NCI-H69 (cell line): ENCODE results near the gene DUS2.
A peak's percentile ranks its signal among the peaks of the same experiment; 100 is the strongest.
"Not testable (repeated sequence)": the region's sequence is repeated elsewhere in the genome, so short reads cannot be mapped to it uniquely, and the experiment has no call there.

Experiments used
- DNase-seq: peaks from one replicate; lab custom pipeline; 2025; lab: John Stamatoyannopoulos, UW

Gene DUS2

GRCh38 chr16:68091380-68092261 is 68.5 kb downstream of the DUS2 start:
- DNase-seq: peak; percentile 91

GRCh38 chr16:68092275-68092674 is 69.2 kb downstream of the DUS2 start:
- not testable (repeated sequence) for DNase-seq

DNA sequence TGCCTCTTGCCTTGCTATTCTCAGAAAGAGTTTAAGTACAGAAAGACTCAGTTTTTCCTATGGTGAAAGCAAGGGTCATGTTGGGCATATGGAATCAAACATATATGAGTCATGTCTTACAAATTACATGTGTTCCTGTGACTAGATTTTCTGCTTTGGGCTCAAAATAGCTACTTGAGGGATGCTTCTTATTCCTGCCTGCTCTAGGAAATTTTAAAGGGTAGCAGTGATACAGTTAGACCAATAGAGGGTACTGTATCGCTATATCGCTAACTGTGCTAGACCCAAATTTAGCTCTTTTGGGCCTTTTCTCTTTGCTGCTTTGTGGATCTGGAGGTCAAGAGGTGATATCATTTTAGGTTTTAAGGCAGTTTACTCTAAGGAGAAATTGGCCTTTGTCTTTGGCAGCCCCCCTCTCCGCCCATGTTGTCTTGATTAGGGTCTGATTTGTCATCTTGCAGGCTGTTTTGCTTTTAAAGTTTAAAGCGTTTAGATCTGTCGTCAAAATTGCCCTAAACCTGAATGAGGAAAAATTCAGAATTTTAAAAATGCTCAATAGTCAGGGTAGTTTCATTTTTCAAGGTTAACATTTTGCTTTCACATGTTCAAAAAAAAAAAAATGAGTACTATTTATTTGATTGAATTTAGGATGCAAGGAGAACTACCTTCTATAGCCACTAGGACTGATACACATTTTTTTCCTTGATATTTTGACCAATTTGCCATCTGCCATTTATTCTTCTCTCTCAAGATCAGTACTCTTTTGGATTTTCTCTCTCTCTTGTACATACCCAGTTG is 70.9 kb downstream of the DUS2 start:
- DNase-seq: peak; percentile 11

DNA sequence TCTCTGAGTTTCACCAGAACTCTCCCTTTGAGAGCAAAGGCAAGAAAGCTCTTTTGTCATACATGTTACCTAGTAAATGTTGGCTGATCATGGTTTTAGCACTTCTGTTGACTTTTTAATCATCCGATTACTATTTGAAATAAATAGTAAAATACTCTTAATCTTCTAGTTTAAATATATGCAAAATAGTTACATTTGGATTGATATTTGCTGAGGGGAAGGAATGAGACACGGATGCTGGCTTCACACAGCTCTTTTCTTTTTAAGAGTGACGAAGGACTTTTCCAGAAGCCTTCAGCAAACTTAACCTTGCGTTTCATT is 71.5 kb downstream of the DUS2 start:
- no peak for DNase-seq

GRCh38 chr16:68096491-68096890 is 73.4 kb downstream of the DUS2 start:
- no peak for DNase-seq

- no peak for DNase-seq
Measured at GRCh38 chr16:68097088-68097487, 74.0 kb downstream of the DUS2 start.

DNA sequence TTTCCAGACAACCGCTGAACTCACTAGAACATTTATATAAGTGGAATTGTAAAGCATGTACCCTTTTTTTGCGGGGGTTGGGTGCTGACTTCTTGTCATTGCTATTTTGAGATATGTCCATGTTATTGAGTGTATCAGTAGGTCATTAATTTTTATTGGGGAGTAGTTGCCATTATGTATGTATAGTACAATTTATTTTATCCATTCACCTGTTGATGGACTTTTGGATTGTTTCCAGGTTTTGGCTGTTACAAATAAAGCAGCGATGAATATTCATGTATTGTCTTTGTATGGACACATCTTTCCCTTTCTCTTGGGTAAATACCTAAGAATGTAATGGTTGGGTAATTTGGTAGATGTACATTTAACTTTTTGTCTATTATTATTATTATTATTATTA is 74.8 kb downstream of the DUS2 start:
- no peak for DNase-seq

GRCh38 chr16:68100488-68100887 is 77.4 kb downstream of the DUS2 start:
- no peak for DNase-seq

GRCh38 chr16:68105611-68106010 is 82.5 kb downstream of the DUS2 start:
- DNase-seq: no peak

DNA sequence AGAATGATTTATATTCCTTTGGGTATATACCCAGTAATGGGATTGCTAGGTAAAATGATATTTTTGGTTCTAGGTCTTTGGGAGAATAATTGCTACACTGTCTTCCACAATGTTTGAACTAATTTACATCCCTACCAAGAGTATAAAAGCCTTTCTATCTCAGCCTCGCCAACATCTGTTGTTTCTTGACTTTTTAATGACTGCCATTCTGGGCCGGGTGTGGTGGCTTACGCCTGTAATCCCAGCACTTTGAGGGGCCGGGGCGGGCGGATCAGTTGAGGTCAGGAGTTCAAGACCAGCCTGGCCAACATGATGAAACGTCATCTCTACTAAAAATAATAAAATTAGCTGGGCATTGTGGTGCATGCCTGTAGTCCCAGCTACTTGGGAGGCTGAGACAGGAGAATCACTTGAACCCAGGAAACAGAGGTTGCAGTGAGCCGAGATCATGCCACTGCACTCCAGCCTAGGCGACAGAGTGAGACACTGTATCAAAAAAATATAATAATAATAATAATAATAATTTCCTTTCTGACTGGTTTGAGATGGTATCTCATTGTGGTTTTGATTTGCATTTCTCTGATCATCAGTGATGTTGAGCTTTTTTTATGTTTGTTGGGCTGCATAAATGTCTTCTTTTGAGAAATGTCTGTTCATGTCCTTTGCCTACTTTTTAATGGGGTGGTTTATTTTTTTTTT is 84.3 kb downstream of the DUS2 start:
- peak; percentile 3 for DNase-seq

GRCh38 chr16:68109156-68109555 is 86.1 kb downstream of the DUS2 start:
- DNase-seq: not testable (repeated sequence)

DNA sequence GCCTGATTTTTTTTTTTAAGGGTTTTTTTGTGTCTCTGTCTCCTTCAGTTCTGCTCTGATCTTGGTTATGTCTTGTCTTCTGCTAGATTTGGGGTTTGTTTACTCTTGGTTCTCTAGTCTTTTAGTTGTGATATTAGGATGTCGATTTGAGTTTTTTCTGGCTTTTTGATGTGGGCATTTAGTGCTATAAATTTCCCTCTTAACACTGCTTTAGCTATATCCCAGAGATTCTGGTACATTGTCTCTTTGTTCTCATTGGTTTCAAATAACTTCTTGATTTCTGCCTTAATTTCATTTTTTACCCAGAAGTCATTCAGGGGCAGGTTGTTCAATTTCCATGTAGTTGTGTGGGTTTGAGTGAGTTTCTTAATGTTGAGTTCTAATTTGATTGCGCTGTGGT is 87.5 kb downstream of the DUS2 start:
- not testable (repeated sequence) for DNase-seq

GRCh38 chr16:68111379-68111778 is 88.3 kb downstream of the DUS2 start:
- no peak for DNase-seq

DNA sequence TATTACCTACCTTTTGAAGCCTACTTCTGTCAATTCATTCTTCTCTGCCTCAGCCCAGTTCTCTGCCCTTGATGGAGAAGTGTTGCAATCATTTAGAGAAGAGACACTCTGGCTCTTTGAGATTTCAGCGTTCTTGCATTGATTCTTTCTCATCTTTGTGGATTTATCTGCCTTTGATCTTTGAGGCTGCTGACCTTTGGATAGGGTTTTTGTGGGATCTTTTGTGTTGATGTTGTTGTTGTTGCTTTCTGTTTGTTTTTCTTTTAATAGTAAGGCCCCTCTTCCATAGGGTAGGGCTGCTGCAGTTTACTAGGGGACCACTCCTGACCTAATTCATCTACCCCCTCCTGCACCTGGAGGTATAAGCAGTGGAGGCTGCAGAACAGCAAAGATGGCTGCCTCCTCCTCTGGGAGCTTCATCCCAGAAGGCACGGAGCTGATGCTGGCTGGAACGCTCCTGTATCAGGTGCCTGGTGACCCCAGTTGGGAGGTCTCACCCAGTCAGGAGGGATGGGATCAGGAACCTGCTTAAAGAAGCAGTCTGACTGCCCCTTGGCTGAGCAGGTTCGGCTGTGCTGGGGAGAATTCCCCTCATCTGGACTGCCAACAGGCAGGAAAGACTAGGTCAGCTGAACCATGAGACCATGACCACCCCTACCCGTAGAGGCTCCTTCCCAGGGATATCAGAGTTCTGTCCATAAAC is 90.1 kb downstream of the DUS2 start:
- DNase-seq: no peak

DNA sequence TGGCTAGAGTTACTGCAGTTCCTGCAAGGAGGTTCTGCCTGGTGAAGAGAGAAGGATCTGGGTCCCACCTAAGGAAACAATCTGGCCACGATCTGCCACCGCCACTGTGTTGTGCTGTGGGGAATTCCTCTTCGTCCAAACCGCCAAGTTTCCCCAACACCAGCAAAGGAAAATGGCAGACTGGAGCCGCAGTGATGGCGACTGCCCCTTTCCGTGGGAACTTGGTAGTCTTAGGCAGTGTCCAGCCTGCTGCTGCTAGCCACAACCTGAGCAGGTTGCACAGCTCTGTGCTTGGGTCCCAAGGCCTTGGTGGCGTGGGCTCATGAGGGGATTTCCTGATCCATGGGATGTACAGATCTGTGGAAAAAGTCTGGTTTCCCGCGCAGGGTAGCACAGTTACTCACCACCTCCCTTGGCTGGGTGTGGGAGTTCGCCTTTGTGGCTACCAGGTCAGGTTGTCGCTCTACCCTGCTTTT is 90.7 kb downstream of the DUS2 start:
- DNase-seq: no peak

DNA sequence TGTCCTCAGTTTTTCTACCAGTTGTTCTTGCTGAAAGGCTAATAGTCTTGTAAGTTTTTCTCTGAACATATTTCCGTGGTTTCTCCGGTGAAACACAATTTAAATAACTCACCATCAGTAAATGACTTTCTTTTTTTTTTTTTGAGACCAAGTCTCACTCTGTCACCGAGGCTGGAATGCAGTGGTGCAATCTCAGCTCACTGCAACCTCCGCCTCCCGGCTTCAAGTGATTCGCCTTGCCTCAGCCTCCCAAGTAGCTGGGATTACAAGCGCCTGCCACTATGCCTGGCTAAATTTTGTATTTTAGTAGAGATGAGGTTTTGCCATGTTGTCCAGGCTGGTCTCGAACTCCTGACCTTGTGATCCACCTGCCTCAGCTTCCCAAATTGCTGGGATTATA is 91.9 kb downstream of the DUS2 start:
- DNase-seq: not testable (repeated sequence)

GRCh38 chr16:68115851-68116250 is 92.8 kb downstream of the DUS2 start:
- DNase-seq: no peak

- DNase-seq: peak; percentile 9
Measured at GRCh38 chr16:68116256-68116867, 93.3 kb downstream of the DUS2 start.

DNA sequence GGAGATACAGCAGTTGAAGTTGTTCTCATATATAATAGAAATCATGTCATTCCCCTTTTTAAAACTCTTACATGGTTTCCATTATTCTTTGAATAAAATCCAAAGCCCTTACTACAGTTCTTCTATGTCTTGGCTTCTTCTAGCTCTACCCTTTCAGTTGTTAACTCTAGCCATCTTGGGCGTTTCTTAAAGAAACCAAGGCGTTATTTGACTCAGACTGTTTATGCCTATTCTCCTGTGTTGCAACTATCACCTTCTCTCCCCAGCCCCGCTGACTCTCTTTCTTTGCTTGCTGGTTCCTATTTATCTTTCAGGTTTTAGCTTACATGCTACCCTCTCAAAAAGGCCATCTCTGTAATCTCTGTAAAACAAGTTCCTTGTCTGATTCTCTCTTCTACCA is 94.8 kb downstream of the DUS2 start:
- DNase-seq: no peak

- not testable (repeated sequence) for DNase-seq
Measured at GRCh38 chr16:68118954-68119353, 95.9 kb downstream of the DUS2 start.

DNA sequence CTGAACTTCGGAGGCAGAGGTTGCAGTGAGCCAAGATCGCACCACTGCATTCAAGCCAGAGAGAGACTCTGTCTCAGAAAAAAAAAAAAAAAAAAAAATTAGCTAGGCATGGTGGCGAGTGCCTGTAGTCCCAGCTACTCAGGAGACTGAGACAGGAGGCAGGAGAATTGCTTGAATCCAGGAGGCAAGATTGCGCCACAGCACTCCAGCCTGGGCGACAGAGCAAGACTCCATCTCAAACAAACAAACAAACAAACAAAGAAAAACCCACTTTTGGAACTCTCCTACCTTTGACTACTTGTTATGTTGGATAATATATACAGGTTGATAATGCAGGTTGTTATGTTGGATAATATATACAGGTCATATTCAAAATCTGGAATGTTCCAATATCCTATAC is 97.4 kb downstream of the DUS2 start:
- not testable (repeated sequence) for DNase-seq
